Right lobe of liver (tissue), 6 donors: ENCODE results near the gene SYT1. TPM values are rescaled to one million over a fixed set of nuclear protein-coding genes. Genes with fewer than 3 reads are reported as not detected.

Experiments
- ATAC-seq, 4 donors: fragments of 200-7000 bp; cut with Tn5 transposase; one replicate each; pipeline ENCODE4 v1.9.1; 2020; ENCODE audit warnings: mild to moderate bottlenecking in 4 of 4, moderate library complexity in 4 of 4
- DNase-seq, 3 donors: peaks; one replicate each; pipeline ENCODE4 v3.0.0-alpha.2; 2020
- H3K27ac ChIP-seq, 3 donors: fragments of 200-600 bp; one replicate each; pipeline ENCODE4 v1.8.0; 2022
- H3K27me3 ChIP-seq, 2 donors: fragments of 200-600 bp; one replicate each; pipeline ENCODE4 v1.8.0; 2022
- H3K36me3 ChIP-seq, 4 donors: fragments of 200-600 bp; sonication (generic) in 1 of 4; one replicate each; pipeline versions ENCODE4 v1.5.1 to v1.8.0; 2017 to 2022; ENCODE audit warnings: control low read depth in 1 of 4
- H3K4me1 ChIP-seq, 4 donors: fragments of 200-600 bp; sonication (generic) in 1 of 4; one replicate each; pipeline versions ENCODE4 v1.5.1 to v1.8.0; 2017 to 2022; ENCODE audit warnings: control low read depth in 1 of 4
- H3K4me3 ChIP-seq, 3 donors: fragments of 200-600 bp; one replicate each; pipeline ENCODE4 v1.8.0; 2022
- H3K9me3 ChIP-seq, 4 donors: fragments of 200-600 bp; sonication (generic) in 1 of 4; one replicate each; pipeline versions ENCODE4 v1.5.1 to v1.8.0; 2017 to 2022; ENCODE audit warnings: control low read depth in 1 of 4
- POLR2A ChIP-seq: fragments of 450-650 bp; IDR thresholded peaks from one replicate; pipeline ENCODE4 v1.6.1; 2017; ENCODE audit warnings: antibody characterized with exemption, mild to moderate bottlenecking
- WGBS: methylation state at CpG from one replicate; pipeline ENCODE4 v1.1.6; 2018; ENCODE audit warnings: low coverage, low lambda C conversion rate; ENCODE audit not compliant: insufficient coverage; ENCODE audit errors: missing lambda C conversion rate; 5-methylcytosine and 5-hydroxymethylcytosine counted together
- intact Hi-C, 2 donors: fragments of 100-400 bp; cut with DNase I; formaldehyde crosslinking; loops; one replicate each; pipeline versions ENCODE4 v1.11.2 to v1.14.1; 2022
- total RNA-seq, 6 experiments: library from RNA; depleted of rRNA in 2 of 6; stranded (reverse); fragments of >200 nt in 2 of 6; fragmentation: NEBNext Ultra II Directional in 3 of 6; extraction: Animal tissue kit (Norgen Biotek cat#: 25700) in 3 of 6; gene quantifications; one replicate each; pipeline versions ENCODE4 v1.1.0 to v1.2.4, GENCODE V29; 2016 to 2023
- TF ChIP-seq, protein P1 (sequence below), 4 donors: fragments of 200-600 bp in 3 of 4; fragments of 450-650 bp in 1 of 4; IDR thresholded peaks; one replicate each; pipeline versions ENCODE4 v1.5.1 to v1.8.0; 2016 to 2022; ENCODE audit warnings: antibody characterized with exemption in 4 of 4, mild to moderate bottlenecking in 2 of 4
- donor health status: DM: no; HTN: yes; CAD: no.
- donor health status: DM: no; HTN: no; CAD: no.
- donor health status: DM: no; HTN: no; CAD: no.
- donor health status: DM: no; HTN: yes; CAD: no.
- donor health status: DM: no; HTN: yes; CAD: no.

SYT1 gene
- total RNA-seq, 6 experiments from 2014 or later = 0.35 to 1.9 (median 0.81) TPM

DNA sequence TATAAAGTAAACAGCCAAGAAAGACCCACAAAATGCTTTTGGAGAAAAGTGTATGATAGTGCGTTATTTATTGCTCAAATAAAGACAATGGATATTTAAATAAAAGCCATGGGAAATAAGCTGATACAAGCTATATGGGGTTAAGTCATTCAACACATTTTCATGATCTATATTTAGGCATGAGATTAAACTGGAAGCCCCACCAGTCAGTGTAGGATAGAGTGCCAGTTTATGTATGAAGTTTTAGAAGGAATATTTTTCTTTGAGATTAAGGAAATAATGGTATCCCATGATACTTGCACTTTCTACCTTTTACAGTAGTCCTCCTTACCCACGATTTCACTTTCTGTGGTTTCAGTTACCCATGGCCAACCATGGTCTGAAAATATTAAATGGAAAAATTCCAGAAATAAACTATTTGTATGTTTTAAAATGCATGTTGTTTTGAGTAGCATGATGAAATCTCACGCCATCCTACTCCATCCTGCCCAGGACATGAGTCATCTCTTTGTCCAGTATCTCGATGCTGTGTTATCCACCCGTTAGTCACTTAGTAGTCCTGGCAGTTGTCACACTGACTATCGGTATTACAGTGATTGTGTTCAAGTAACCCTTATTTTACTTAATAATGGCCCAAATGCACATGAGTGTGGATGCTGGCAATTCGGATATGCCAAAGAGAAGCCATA is 22.3 kb downstream of the SYT1 start:
- WGBS = 60% methylated on average over 7 of the region's 7 CpGs
- no peak for DNase-seq
- H3K4me3 ChIP-seq = no peak overlapping the region
- no peak for ATAC-seq
- no peaks in the 10 kb centered on the region for H3K27me3 ChIP-seq
- H3K36me3 ChIP-seq = no peaks in the 10 kb centered on the region
- no peak overlapping the region for H3K27ac ChIP-seq
- no peaks in the 10 kb centered on the region for H3K9me3 ChIP-seq
- no peaks in the 10 kb centered on the region for H3K4me1 ChIP-seq
- intact Hi-C loops = no loop called here
- no peak for TF ChIP-seq POLR2A
- TF ChIP-seq, protein P1, sequence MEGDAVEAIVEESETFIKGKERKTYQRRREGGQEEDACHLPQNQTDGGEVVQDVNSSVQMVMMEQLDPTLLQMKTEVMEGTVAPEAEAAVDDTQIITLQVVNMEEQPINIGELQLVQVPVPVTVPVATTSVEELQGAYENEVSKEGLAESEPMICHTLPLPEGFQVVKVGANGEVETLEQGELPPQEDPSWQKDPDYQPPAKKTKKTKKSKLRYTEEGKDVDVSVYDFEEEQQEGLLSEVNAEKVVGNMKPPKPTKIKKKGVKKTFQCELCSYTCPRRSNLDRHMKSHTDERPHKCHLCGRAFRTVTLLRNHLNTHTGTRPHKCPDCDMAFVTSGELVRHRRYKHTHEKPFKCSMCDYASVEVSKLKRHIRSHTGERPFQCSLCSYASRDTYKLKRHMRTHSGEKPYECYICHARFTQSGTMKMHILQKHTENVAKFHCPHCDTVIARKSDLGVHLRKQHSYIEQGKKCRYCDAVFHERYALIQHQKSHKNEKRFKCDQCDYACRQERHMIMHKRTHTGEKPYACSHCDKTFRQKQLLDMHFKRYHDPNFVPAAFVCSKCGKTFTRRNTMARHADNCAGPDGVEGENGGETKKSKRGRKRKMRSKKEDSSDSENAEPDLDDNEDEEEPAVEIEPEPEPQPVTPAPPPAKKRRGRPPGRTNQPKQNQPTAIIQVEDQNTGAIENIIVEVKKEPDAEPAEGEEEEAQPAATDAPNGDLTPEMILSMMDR (IDR thresholded peaks at IDR 0.05) = no peak

DNA sequence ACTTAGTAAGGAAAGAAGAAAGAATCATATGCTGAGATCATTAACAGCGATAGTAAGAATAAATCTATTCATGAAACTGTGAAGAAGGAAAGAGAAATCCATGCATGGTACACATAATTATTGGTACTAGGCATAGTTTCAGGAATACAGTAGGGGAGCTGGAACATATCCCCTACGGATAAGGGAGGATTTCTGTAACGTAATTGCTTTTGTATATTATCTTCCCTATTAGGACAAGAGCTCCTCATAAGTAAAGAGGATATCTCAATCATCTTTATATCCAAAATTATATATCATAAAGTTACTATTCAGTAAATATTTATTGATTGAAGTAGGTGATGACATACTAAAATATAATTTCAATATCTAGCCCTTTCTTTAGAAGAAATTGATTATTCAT is 22.9 kb downstream of the SYT1 start:
- no peaks in the 10 kb centered on the region for H3K4me1 ChIP-seq
- ATAC-seq (no peak), DNase-seq (no peak)
- H3K36me3 ChIP-seq = no peaks in the 10 kb centered on the region
- no peak overlapping the region for H3K4me3 ChIP-seq
- H3K27me3 ChIP-seq = no peaks in the 10 kb centered on the region
- TF ChIP-seq, protein P1 (IDR thresholded peaks at IDR 0.05) = no peak
- no peak for TF ChIP-seq POLR2A
- intact Hi-C loops = no loop called here
- WGBS = 68% methylated on average over 3 of the region's 3 CpGs
- H3K27ac ChIP-seq = no peak overlapping the region
- no peaks in the 10 kb centered on the region for H3K9me3 ChIP-seq

DNA sequence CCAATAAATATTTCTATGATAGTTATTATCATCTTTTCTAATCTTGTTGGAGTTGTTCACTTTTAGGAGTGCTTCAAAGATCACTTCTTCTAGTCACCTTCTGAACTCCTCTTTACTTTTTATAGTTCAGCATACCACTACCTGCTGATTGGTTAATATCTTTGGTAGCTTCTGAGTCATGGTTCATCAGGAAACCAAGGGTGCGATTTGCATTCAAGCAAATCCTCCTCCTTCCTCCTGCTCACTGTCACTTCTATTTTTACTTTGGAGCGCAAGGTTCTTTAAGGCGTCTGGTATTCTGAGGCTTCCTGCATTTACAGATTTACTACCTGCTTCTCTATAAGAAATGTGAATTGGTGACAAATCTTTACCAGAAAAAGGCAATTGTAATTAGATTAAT is 24.0 kb downstream of the SYT1 start:
- no peaks in the 10 kb centered on the region for H3K36me3 ChIP-seq
- H3K27me3 ChIP-seq = no peaks in the 10 kb centered on the region
- no peak for DNase-seq
- no peak overlapping the region for H3K4me3 ChIP-seq
- H3K9me3 ChIP-seq = no peaks in the 10 kb centered on the region
- intact Hi-C loops = no loop called here
- no peak for TF ChIP-seq POLR2A
- TF ChIP-seq, protein P1 (IDR thresholded peaks at IDR 0.05) = no peak
- ATAC-seq = no peak
- no peak overlapping the region for H3K27ac ChIP-seq
- no peaks in the 10 kb centered on the region for H3K4me1 ChIP-seq
- 38% methylated on average over 3 of the region's 3 CpGs for WGBS

DNA sequence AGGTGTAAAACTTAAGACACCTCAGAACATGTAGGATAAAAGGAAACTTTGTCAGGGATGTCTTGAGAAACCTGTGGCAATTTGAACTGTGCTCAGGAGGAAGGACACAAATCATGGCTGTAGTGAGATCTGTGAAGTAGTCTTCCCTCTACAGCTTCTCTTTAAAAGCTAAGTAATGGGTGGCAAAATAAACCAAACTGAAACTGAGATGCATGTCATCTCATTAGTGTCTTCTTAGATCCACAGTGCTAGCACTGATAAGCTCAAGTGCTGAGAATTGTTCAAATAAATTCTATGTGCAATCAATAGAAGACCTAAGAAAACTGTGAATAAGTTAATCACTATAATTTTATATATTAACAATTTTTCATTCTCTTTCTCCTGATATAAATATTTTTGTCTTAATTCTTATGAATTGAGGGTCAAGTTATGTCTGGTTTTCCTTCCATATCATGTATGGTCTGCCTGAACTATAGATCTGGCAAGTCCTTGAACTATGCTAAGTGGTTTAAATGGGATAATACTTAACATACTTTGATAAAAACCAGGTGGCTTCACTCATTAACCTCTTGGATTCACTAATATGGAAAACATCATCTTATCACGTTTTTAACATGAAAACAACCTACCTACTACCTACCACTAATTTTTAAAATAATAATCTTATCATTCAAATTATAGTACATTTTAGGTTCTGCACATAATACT is 27.2 kb downstream of the SYT1 start:
- intact Hi-C loops = no loop called here
- TF ChIP-seq POLR2A = no peak
- TF ChIP-seq, protein P1 (IDR thresholded peaks at IDR 0.05) = no peak
- H3K9me3 ChIP-seq = no peaks in the 10 kb centered on the region
- 24% methylated on average over 1 of the region's 1 CpG for WGBS
- DNase-seq (no peak), ATAC-seq (no peak)
- H3K27me3 ChIP-seq = no peaks in the 10 kb centered on the region
- no peaks in the 10 kb centered on the region for H3K4me1 ChIP-seq
- no peak overlapping the region for H3K27ac ChIP-seq
- no peak overlapping the region for H3K4me3 ChIP-seq
- no peaks in the 10 kb centered on the region for H3K36me3 ChIP-seq
